Measurements from ENCODE around the gene CANT1.
A peak's percentile ranks its signal among the peaks of the same experiment; 100 is the strongest.

Gene CANT1

DNA sequence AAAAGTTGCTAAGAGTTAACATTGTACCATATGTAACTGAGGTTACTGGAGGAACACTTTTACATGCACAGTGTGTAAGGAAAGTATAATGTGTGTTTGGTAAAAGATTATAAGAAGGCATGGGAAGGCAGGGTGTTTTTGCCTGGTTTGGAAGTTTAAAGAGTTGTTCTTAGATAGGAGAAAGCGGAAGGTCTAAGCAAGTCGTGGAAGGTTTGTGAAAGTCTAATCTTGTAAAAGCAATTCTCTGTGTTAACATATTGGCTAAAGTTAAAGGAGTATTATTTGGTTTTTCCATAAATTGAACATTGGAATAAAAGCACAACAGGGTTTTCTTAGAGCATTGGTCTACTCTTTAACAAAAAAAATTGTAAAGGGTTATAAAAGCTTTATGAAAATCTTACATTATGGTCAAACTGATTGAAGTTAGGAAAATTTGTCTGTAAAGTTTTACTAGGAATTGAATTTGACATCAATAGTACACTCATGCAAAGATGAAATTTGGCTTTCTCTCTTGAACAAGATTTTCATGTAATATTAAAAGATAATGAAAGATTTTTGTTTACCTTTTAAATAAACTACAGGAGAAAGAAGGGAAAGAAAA lies 4.7 kb upstream of the CANT1 start:
- DNase-seq, result no peak

GRCh38 chr17:79012563-79013134 lies 3.1 kb upstream of the CANT1 start:
- H3K4me3 ChIP-seq (ENCODE audit: low read depth, low read length), result no peak overlapping the region
- H3K4me1 ChIP-seq, result peaks cover 4% of the 10 kb centered on the region; the same call in 1 of the 2 replicates
- H3K9me3 ChIP-seq, result 0 out of 2 replicates have a peak, but pooled peaks cover 3% of the 10 kb centered on the region
- H3K27me3 ChIP-seq, result no peaks in the 10 kb centered on the region
- no peaks in the 10 kb centered on the region for H3K36me3 ChIP-seq
- no peak for TF ChIP-seq CTCF (IDR thresholded peaks at IDR 0.05; ENCODE audit: low read depth, low read length)
- no peak for DNase-seq

More for the DNA sequence above, 4.7 kb upstream of the CANT1 start:
- no peaks in the 10 kb centered on the region for H3K27me3 ChIP-seq
- H3K4me1 ChIP-seq, result peaks cover 4% of the 10 kb centered on the region; the same call in 1 of the 2 replicates
- H3K4me3 ChIP-seq (ENCODE audit: low read depth, low read length), result no peak overlapping the region
- no peak for TF ChIP-seq CTCF (IDR thresholded peaks at IDR 0.05; ENCODE audit: low read depth, low read length)
- H3K36me3 ChIP-seq, result no peaks in the 10 kb centered on the region
- H3K9me3 ChIP-seq, result 0 out of 2 replicates have a peak, but pooled peaks cover 3% of the 10 kb centered on the region

DNA sequence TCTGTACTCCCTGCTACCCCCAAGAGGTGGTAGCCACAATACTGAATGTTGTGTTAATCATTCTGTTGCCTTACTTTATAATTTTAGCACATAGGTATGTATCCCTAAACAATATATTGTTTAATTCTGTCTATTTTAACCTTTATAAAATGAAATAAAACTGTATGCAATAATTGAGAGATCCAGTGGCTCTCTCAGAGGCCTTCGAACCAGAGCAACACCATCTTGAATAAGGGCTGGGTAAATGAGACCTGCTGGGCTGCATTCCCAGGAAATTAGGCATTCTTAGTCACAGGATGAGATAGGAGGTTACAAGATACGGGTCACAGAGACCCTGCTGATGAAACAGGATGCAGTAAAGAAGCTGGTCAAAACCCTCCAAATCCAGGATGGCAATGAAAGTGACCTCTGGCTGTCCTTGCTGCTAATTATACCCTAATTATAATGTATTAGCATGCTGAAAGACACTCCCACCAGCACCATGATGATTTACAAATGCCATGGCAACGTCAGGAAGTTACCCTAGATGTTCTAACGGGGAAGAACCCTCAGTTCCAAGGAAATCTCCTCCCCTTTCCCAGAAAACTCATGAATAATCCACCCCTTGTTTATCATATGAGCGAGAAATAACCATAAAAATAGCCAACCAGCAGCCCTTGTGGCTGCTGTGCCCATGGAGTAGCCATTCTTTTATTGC lies 2.0 kb upstream of the CANT1 start:
- H3K27me3 ChIP-seq, result no peaks in the 10 kb centered on the region
- H3K9me3 ChIP-seq, result 0 out of 2 replicates have a peak, but pooled peaks cover 3% of the 10 kb centered on the region
- no peaks in the 10 kb centered on the region for H3K36me3 ChIP-seq
- no peak for TF ChIP-seq CTCF (IDR thresholded peaks at IDR 0.05; ENCODE audit: low read depth, low read length)
- no peak overlapping the region for H3K4me3 ChIP-seq (ENCODE audit: low read depth, low read length)
- peaks cover 4% of the 10 kb centered on the region; the same call in 1 of the 2 replicates for H3K4me1 ChIP-seq
- DNase-seq, result no peak

- Histone ChIP-seq H3K27me3 (no peaks in the 10 kb centered on the region), H3K9me3 (0 out of 2 replicates have a peak, but pooled peaks cover 3% of the 10 kb centered on the region), H3K4me3 (ENCODE audit: low read depth, low read length) (peak overlapping the region; percentile 93), H3K4me1 (peaks cover 4% of the 10 kb centered on the region; the same call in 1 of the 2 replicates), H3K36me3 (no peaks in the 10 kb centered on the region; the same call in 1 of the 2 replicates)
- TF ChIP-seq CTCF (IDR thresholded peaks at IDR 0.05; ENCODE audit: low read depth, low read length), result no peak
- DNase-seq, result no peak
These were observed 711 bp upstream of the CANT1 start for GRCh38 chr17:79010304-79010646.

DNA sequence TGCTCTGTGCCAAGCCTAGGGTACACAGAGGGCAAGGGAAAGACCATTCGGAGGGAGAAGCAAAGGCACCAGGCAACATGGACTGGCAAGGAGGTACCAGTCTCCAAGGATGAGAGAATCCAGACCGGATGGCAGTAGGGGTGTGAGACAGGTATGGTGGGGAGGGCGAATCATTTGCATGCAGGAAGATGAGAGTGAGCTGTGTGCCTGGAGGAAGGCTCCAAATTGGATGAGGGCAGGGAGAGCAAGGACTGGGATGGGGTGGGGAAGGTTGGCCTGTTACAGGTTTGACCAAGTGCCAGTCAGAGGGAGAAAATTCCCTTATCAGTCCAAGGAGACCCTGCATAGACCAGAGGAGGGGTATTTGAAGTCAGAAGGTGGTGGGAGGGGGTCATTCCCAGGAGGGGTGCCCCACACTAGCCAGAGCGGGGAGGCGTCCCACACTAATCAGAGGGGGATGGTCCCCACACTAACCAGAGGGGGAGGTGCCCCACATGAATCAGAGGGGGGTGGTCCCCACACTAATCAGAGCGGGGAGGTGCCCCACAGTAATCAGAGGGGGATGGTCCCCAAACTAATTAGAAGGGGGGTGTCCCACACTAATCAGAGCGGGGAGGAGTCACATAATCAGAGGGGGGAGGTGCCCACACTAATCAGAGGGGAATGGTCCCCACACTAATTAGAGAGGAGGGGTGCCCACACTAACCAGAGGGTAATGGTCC lies 737 bp downstream of the CANT1 start:
- Histone ChIP-seq H3K27me3 (no peaks in the 10 kb centered on the region), H3K9me3 (no peaks in the 10 kb centered on the region), H3K36me3 (no peaks in the 10 kb centered on the region; the same call in 1 of the 2 replicates), H3K4me3 (ENCODE audit: low read depth, low read length) (peak overlapping the region; percentile 93), H3K4me1 (peaks cover 4% of the 10 kb centered on the region; the same call in 1 of the 2 replicates)
- TF ChIP-seq CTCF (IDR thresholded peaks at IDR 0.05; ENCODE audit: low read depth, low read length), result no peak
- no peak for DNase-seq

Data from BE2C (cell line).